Testis (tissue), 3 donors: ENCODE results near the gene ZNF184. TPM values are rescaled to one million over a fixed set of nuclear protein-coding genes. Genes with fewer than 3 reads are reported as not detected.
"Not testable (repeated sequence)": the region's sequence is repeated elsewhere in the genome, so short reads cannot be mapped to it uniquely, and the experiment has no call there.

Experiments
- DNase-seq: peaks from one replicate; pipeline ENCODE4 v3.0.0-alpha.2; 2019
- H3K27ac ChIP-seq, 2 donors: fragments of 200-600 bp; sonication (generic); one replicate each; pipeline ENCODE4 v1.5.1; 2019
- H3K27me3 ChIP-seq: fragments of 200-600 bp; sonication (generic); one replicate; pipeline ENCODE4 v1.5.1; 2019
- H3K36me3 ChIP-seq: fragments of 200-600 bp; sonication (generic); one replicate; pipeline ENCODE4 v1.5.1; 2017; ENCODE audit warnings: low read depth; ENCODE audit errors: missing control alignments
- H3K4me1 ChIP-seq: fragments of 200-600 bp; sonication (generic); one replicate; pipeline ENCODE4 v1.5.1; 2019
- H3K4me3 ChIP-seq, 2 donors: fragments of 200-600 bp; sonication (generic); one replicate each; pipeline ENCODE4 v1.5.1; 2017 to 2019
- H3K9me3 ChIP-seq: fragments of 200-600 bp; sonication (generic); one replicate; pipeline ENCODE4 v1.5.1; 2017
- POLR2A ChIP-seq: fragments of 450-650 bp; IDR thresholded peaks from one replicate; pipeline ENCODE4 v1.6.1; 2017; ENCODE audit warnings: antibody characterized with exemption, mild to moderate bottlenecking, moderate library complexity
- WGBS, 2 donors: methylation state at CpG; one replicate each; pipeline ENCODE4 v1.1.5; 2018; 5-methylcytosine and 5-hydroxymethylcytosine counted together
- intact Hi-C: fragments of 100-400 bp; cut with DNase I; formaldehyde crosslinking; loops from one replicate; pipeline ENCODE4 v1.15.1; 2023; ENCODE audit warnings: low total_unique reads
- polyA plus RNA-seq: library from polyadenylated mRNA; stranded (reverse); fragments of 350-450 nt; fragmentation: Illumina TruSeq; extraction: RNeasy Lipid Tissue Mini Kit (QIAGEN cat#74804); gene quantifications from one replicate; pipeline ENCODE4 v1.2.3, GENCODE V29; 2014; ENCODE audit warnings: low read depth, low replicate concordance; ENCODE audit not compliant: insufficient read depth
- total RNA-seq, 2 donors: library from RNA; depleted of rRNA; stranded (reverse); fragments of >200 nt; gene quantifications; one replicate each; pipeline ENCODE4 v1.2.3, GENCODE V29; 2016
- TF ChIP-seq, protein P1 (sequence below), 3 experiments: fragments of 450-650 bp in 2 of 3; fragments of 200-600 bp in 1 of 3; sonication (generic) in 1 of 3; IDR thresholded peaks; one replicate each; pipeline ENCODE4 v1.5.1; 2016 to 2019; ENCODE audit warnings: antibody characterized with exemption in 3 of 3, mild to moderate bottlenecking in 2 of 3, moderate library complexity in 1 of 3

Gene ZNF184
- total and polyA plus RNA-seq, 3 donors from 2014 or later: 11.4 to 17.5 (median 11.9) TPM

DNA sequence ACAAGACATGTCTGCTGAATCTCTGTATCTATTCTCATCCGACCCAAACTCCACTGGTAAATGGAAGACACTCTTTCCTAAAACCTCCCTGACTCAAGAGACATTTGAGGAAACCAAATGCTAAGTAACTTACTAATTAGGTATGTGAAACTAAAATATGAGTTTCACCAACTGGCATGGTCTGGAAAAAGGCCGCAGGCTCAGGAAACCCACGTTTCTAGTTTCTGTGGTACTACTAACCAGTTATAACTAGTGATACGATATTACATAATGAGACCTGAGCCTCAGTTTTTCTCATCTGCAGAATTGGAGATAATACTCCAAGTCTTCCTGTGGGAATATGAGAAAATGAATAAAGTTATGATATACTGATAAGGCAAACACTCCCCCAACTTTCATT lies 44.4 kb downstream of the ZNF184 start:
- no peaks in the 10 kb centered on the region for H3K9me3 ChIP-seq
- 84% methylated on average over 4 of the region's 4 CpGs for WGBS, 2 donors
- no peaks in the 10 kb centered on the region for H3K27me3 ChIP-seq
- intact Hi-C loops: no loop called here
- no peak for DNase-seq
- no peak overlapping the region for H3K4me3 ChIP-seq
- TF ChIP-seq, protein P1, sequence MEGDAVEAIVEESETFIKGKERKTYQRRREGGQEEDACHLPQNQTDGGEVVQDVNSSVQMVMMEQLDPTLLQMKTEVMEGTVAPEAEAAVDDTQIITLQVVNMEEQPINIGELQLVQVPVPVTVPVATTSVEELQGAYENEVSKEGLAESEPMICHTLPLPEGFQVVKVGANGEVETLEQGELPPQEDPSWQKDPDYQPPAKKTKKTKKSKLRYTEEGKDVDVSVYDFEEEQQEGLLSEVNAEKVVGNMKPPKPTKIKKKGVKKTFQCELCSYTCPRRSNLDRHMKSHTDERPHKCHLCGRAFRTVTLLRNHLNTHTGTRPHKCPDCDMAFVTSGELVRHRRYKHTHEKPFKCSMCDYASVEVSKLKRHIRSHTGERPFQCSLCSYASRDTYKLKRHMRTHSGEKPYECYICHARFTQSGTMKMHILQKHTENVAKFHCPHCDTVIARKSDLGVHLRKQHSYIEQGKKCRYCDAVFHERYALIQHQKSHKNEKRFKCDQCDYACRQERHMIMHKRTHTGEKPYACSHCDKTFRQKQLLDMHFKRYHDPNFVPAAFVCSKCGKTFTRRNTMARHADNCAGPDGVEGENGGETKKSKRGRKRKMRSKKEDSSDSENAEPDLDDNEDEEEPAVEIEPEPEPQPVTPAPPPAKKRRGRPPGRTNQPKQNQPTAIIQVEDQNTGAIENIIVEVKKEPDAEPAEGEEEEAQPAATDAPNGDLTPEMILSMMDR (IDR thresholded peaks at IDR 0.05): no peak
- TF ChIP-seq POLR2A: no peak
- H3K4me1 ChIP-seq: no peaks in the 10 kb centered on the region
- H3K27ac ChIP-seq: no peak overlapping the region
- no peaks in the 10 kb centered on the region for H3K36me3 ChIP-seq

DNA sequence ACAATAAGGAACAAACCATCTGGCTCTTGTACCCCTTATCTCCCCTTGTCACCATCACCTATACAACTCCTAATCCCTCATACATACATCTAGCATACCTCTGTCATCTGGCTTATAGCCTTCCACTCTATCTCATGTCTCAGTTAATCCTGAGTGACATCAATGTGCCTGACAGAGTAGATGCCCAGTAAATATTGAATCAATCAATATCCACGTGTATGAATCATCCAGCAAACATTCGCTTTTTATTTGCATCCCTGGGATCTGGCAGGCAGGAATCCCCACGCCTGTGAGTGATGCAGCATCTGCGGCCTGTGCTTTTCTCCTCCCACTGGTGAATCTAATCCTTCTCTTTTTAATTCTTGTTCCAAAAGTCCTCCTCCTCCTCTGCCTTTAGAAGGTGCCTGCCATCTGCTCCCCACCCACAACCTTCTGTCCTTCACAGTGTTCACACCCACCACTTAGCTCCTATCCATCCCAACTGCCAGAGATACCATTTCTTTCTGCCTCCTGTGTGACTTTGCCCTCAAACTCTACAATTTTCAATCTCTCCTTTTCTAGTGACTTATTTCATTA lies 46.8 kb downstream of the ZNF184 start:
- 63 to 83% methylated on average over 4 of the region's 4 CpGs for WGBS, 2 donors
- Histone ChIP-seq H3K27ac (no peak overlapping the region), H3K9me3 (no peaks in the 10 kb centered on the region), H3K4me1 (no peaks in the 10 kb centered on the region), H3K27me3 (no peaks in the 10 kb centered on the region), H3K36me3 (no peaks in the 10 kb centered on the region), H3K4me3 (no peak overlapping the region)
- TF ChIP-seq POLR2A: no peak
- TF ChIP-seq, protein P1 (IDR thresholded peaks at IDR 0.05): no peak
- DNase-seq: no peak
- intact Hi-C loops: no loop called here

DNA sequence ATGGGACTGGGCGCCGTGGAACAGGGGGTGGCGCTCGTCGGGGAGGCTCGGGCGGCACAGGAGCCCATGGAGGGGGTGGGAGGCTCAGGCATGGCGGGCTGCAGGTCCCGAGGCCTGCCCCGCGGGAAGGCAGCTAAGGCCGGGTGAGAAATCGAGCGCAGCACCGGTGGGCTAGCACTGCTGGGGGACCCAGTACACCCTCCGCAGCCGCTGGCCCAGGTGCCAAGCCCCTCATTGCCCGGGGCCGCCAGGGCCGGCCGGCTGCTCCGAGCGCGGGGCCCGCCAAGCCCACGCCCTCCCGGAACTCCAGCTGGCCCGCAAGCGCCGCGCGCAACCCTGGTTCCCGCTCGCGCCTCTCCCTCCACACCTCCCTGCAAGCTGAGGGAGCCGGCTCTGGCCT lies 48.1 kb downstream of the ZNF184 start:
- WGBS, 2 donors: 68% methylated on average over 36 of the region's 36 CpGs; no CpG with 5 or more reads in 1 of the 2 donors
- H3K4me1 ChIP-seq, H3K9me3 ChIP-seq: not testable (repeated sequence)

DNA sequence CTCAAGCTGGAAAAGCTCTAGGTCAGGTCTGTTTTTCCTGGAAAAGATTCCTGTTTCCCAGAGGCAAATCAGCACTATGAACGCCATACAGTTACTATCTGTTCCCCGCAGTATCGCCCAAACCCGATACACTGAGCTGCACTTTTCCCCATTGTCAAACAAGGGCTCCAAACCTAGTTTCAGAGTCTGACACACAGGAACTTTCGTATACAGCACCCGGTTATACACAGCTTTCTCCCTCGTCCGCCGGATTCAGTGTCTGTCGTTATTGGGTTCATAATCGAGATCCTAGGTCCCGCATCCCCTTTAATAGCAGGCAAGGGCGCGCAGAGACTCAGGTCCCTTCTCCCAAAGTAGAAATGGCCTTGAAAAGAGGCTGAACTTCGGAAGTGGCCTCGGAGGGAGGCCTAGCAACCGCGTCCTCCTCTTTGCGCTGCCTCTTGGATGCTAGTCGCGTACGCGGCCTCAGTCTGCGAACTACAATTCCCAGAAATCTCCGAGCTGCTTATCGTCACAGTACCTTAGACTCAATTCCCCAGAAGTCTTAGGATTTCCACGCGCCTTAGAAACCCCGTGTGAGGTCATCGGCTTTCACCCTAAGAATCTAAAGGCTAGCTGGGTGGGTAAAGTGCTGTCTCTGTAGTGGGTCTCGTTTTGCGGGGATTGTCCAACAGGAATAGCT lies 50.1 kb downstream of the ZNF184 start:
- intact Hi-C loops: no loop called here
- H3K27ac ChIP-seq: no peak overlapping the region
- TF ChIP-seq, protein P1 (IDR thresholded peaks at IDR 0.05): no peak
- TF ChIP-seq POLR2A: no peak
- H3K36me3 ChIP-seq: no peaks in the 10 kb centered on the region
- no peaks in the 10 kb centered on the region for H3K4me1 ChIP-seq
- no peaks in the 10 kb centered on the region for H3K9me3 ChIP-seq
- H3K27me3 ChIP-seq: no peaks in the 10 kb centered on the region
- DNase-seq: peak; percentile 54
- H3K4me3 ChIP-seq: peak overlapping the region; percentile 9 to 36
- WGBS, 2 donors: 40 to 49% methylated on average over 32 of the region's 32 CpGs

More for the DNA sequence above, 48.1 kb downstream of the ZNF184 start:
- H3K27ac ChIP-seq, intact Hi-C loops, H3K36me3 ChIP-seq, DNase-seq, H3K27me3 ChIP-seq: not testable (repeated sequence)
- peak overlapping the region; percentile 6 to 45 for H3K4me3 ChIP-seq

DNA sequence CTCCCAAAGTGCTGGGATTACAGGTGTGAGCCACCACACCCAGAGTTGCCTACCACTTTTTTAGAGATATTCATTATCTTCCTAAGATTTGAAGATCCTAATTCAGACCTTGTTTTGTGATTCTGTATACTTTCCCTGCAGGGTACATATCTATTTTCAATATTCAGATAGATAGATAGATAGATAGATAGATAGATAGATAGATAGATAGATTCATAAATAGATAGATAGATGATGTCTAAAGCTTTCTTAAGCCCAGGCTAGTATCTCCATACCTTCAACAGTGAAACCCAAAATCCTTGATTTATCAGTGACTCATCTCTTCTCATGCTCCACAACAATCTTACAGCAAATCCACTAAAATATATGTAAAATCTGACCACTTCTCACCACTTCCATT lies 53.5 kb downstream of the ZNF184 start:
- no peak for DNase-seq
- no peak for TF ChIP-seq POLR2A
- TF ChIP-seq, protein P1 (IDR thresholded peaks at IDR 0.05): no peak
- Histone ChIP-seq H3K36me3 (no peaks in the 10 kb centered on the region), H3K4me1 (no peaks in the 10 kb centered on the region), H3K9me3 (no peaks in the 10 kb centered on the region), H3K27me3 (no peaks in the 10 kb centered on the region), H3K27ac (no peak overlapping the region), H3K4me3 (no peak overlapping the region)
- intact Hi-C loops: no loop called here
